Renal cortex interstitium (tissue), 11 donors: Measurements from ENCODE around the gene PHLDA1. TPM values are rescaled to one million over a fixed set of nuclear protein-coding genes. Genes with fewer than 3 reads are reported as not detected.
"Not testable (repeated sequence)": the region's sequence is repeated elsewhere in the genome, so short reads cannot be mapped to it uniquely, and the experiment has no call there.

ENCODE experiments used
- DNase-seq, 11 donors: peaks; one replicate each; pipeline ENCODE4 v3.0.0-alpha.2; 2013; ENCODE audit warnings: low read depth in 9 of 11, low spot score in 4 of 11; ENCODE audit errors: extremely low read depth in 1 of 11
- polyA plus RNA-seq, 3 donors: library from polyadenylated mRNA; unstranded; fragments of 120-200 nt; gene quantifications; one replicate each; pipeline ENCODE4 v1.2.1, GENCODE V29; 2013; ENCODE audit not compliant: insufficient read length in 3 of 3

The PHLDA1 gene
- polyA plus RNA-seq, 3 donors: 37.7 to 44.9 (median 41.7) TPM

- DNase-seq: no peak
Observed at GRCh38 chr12:75998292-75999063, 33.1 kb downstream of the PHLDA1 start.

GRCh38 chr12:75997658-75998057, 33.9 kb downstream of the PHLDA1 start:
- no peak for DNase-seq

- no peak for DNase-seq
Observed at GRCh38 chr12:75996861-75997447, 34.6 kb downstream of the PHLDA1 start.

GRCh38 chr12:75995691-75996090, 35.9 kb downstream of the PHLDA1 start:
- no peak for DNase-seq

- no peak for DNase-seq
Observed at GRCh38 chr12:75994069-75994740, 37.4 kb downstream of the PHLDA1 start.

GRCh38 chr12:75991753-75992152, 39.8 kb downstream of the PHLDA1 start:
- DNase-seq: no peak

GRCh38 chr12:75990189-75990912, 41.2 kb downstream of the PHLDA1 start:
- no peak for DNase-seq

- DNase-seq: not testable (repeated sequence)
Observed at GRCh38 chr12:75987709-75988108, 43.9 kb downstream of the PHLDA1 start.

- no peak for DNase-seq
Observed at GRCh38 chr12:75986001-75986746, 45.4 kb downstream of the PHLDA1 start.

- no peak for DNase-seq
Observed at GRCh38 chr12:75985566-75985965, 46.0 kb downstream of the PHLDA1 start.

- DNase-seq: no peak
Observed at GRCh38 chr12:75984577-75985182, 46.9 kb downstream of the PHLDA1 start.

- DNase-seq: not testable (repeated sequence)
Observed at GRCh38 chr12:75983851-75984250, 47.7 kb downstream of the PHLDA1 start.

- DNase-seq: no peak
Observed at GRCh38 chr12:75982979-75983660, 48.5 kb downstream of the PHLDA1 start.

- DNase-seq: no peak
Observed at GRCh38 chr12:75982169-75982564, 49.4 kb downstream of the PHLDA1 start.

GRCh38 chr12:75981247-75982168, 50.1 kb downstream of the PHLDA1 start:
- DNase-seq: no peak

GRCh38 chr12:75979181-75979580, 52.4 kb downstream of the PHLDA1 start:
- no peak for DNase-seq

- no peak for DNase-seq
Observed at GRCh38 chr12:75978677-75979076, 52.9 kb downstream of the PHLDA1 start.
